SKM-1 (cell line): ENCODE data around the gene CAGE1.

Experiments used
- DNase-seq: peaks from one replicate; lab custom pipeline; 2025; ENCODE audit not compliant: unreplicated experiment; lab: John Stamatoyannopoulos, UW

The CAGE1 gene

DNA sequence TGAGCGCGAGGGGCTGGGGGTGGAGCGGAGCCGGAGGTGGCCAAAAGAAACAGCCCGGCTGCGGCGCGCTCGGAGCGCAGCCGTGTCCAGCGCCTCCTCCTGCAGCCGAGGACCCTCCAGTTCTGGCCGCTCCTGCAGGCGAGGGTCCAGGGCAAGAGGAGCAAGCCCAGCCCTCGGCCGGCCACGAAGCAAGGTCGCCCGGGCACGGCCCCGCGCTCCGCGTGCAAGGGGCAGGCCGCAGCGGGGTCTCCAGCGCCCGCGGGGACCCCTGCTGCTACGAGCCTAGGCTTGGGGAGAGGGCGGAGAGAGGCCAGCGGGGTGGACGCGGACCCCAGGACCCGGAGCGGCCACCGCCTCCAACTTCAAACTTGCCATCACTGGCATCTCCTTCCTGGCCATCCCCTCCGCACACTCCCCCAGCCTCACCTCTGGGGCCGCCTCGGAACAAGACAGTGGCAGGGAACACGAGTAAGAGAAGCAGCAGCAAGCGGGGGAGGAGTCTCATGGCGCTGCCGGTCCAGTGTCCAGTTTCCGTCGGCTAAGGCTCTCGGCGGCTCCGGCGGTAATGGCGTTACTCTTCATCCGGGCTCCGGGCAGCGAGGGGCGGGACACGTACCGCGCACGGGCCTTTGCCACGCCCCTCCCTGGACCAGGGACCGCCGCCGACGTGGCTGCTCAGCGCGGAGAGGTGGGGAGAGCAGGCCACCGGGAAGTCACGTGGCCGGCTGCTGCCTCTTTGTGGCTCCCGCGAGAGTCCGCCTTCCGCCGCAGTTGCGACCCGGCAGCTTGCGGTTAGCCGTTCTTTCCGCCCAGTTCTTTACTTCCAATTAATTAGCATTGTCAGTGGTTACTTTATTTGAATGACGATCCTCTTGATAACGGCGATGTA, 76.7 kb downstream of the CAGE1 start, which contains the start of gene SSR1:
Gene SSR1 (minus strand): TSS at position 584 of the 889 bp plus-strand sequence. CDS start 79 bp downstream, at position 505.
- peak; percentile 93 for DNase-seq

DNA sequence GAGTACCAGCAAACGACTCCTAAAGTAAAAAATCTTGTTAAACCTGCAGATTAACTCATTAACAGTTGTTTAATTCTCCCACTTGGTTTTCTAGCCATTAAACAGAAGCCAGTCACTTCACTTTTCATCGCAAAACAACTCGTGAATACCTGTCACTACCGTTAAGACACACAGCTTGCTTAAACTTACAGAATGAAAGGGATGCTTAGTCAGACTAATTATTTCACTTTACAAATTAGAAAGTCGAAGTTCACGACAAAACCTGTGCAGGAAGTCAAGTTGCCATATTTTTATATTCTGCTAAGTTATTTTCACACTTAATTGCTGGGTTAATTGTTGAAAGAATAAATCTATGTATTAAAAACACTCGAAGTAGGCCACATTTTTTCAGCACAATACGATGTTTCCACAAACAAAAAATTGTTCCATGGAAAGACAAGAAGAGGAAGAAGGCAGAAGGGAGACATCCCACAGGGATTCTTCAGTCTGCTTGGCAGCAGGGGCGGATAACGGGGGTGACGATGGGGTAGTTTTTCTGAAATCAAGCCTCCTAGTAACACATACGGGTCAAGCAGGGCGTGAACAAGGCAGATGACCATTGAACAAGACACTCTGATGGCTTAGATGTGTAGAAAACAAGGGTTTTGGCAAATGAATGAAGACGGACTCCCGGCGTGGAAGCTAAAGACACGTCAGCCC, 77.5 kb downstream of the CAGE1 start:
- no peak for DNase-seq

DNA sequence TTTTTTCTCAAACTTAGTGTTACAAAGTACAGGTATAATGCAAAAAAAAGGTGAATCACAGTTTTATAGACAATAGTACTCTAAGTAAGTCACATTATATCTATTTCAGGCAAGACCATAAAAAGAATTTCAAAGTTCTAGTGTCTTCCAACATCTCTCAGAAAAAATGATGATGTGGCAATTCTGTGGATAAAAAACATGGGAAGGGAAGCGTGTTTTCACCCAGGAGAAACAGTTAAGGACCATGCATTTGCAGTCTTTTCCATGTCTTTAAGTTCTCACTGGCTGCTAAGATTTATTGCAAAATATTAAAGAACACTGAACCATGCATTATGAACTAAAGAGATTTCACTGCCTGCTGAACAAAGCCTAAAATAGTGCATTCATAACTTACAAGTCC, 78.4 kb downstream of the CAGE1 start:
- no peak for DNase-seq

DNA sequence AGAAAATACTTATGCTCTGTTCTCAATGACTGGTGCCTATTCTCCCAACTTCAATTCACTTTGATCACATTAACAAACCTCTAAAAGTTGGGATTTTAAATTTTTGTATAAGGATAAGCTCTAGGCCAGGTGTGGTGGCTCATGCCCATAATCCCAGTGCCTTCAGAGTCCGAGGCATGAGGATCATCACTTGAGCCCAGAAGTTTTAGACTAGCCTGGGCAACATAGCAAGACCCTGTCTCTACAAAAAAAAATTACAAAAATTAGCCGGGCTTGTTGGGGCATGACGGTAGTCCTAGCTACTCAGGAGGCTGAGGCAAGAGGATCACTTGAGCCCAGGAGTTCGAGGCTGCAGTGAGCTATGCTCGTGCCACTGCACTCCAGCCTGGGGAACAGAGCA, 80.5 kb downstream of the CAGE1 start:
- DNase-seq: no peak

DNA sequence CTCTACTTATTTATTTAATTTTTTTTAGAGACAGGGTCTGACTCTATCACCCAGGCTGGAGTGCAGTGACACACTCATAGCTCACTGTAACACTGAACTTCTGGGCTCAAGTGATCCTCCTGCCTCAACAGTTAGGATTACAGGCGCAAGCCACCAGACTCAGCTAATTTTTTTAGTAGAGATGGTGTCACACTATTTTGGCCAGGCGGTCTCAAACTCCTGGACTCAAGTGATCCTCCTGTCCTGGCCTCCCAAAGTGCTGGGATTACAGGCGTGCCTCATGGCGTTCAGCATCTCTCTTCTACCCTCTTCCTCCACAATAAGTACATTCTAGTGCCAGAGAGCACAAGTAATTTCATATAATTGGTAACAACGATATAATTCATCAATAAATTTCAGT, 82.0 kb downstream of the CAGE1 start:
- DNase-seq: no peak

DNA sequence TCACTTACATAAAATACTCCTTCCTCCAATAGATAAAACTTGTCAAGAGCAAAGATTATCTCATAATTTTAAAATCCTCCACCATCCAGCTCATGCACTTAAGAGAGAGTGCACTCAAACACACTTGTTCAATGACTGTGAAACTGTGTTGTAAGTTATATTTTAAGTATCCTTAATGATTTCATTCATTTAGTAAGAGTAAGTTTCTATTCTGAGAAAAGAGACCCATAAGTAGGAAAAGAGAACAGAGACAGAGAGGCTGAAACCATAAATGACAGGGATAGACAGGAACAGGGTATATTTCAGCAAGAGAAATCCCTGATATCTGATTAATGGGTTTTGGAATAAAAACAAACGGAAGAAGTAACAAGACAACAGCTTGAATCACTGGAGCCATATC, 84.7 kb downstream of the CAGE1 start:
- DNase-seq: no peak

DNA sequence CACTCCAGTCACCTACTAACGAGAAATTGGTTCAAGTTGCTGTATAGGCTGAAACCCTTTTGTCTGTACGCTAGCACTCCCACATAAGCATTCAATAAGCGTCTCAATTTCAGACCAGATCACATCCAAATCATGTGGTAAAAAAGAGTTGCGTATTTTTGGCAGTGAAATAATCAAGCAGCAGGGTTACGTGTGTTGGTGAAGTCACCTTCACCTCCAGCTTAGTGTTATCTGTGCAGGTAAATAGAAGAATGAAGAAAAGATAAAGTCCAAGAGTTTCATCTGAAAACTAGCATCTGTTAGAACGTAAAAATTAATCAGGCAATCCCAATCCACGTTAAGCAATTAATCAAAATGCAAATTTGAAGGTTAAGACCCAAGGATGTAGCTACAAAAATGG, 87.8 kb downstream of the CAGE1 start:
- no peak for DNase-seq

DNA sequence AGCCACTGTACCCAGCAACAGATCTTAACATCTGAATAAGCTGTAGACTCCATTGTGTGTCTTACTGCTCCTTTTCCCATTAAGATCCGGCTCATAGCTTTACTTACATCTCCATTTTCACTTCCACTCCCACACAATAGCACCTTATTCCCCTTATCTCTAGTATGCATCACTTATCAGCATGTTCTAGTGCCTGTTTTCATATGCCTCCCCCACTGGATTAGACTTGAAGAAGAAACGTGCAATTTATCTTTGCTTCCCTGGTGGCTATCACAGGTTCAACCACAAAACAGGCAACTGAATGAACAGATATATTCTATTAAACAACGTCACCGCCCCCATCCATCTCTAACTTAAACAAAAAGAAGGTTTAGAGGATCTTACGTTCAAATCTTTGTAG, 88.6 kb downstream of the CAGE1 start:
- no peak for DNase-seq

DNA sequence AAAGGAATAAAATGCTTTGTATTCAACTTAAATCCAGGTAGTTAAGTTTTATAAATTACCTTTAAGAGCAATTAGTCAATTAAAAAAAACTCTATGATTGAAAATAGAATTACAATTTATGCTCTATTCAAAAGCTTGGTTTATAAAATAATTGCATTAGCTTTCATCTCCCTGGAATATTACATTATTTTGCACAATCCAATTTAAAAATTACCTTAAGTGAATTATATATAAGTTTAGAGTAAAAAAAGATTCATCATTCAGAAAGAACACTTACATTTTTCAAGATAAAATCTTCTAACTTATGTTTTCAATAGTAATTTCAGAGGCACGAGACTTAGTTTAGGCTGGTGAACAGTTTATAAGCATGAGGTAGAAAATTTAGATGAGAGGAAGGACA, 91.4 kb downstream of the CAGE1 start:
- DNase-seq: no peak

DNA sequence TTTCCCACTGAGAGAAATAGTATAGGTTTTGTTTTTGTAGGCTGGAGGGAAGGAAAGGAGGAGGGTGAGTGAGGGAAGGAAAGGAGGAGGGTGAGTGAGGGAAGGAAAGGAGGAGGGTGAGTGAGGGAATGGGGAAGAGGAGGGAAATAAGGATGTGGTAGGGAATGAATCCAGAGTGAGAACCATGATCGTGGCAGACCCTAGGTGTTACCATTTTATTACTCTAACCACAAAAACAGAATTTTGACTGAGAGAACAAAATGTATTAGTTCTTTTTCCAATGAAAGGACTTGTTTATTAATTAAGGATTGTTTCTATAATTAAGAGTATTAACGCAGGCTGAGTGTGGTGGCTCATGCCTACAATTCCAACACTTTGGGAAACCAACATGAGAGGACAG, 92.9 kb downstream of the CAGE1 start:
- no peak for DNase-seq

DNA sequence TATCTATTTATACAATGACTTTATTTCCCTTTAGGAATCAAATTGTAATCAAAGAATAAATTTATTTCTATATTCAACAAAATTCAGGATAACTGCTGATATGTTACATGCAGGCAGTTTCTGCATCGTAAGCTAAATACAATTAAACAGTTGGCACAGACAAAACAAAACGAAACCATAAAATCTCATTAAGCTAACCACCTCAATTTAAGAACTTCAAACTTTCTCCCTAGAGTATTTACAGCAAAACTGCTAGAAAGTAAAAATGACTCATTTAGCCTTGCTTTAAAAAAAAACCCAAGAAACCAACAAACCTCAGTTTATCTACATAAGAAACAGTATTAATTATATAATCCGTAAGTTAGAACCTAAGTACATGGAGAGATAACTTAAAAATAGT, 93.6 kb downstream of the CAGE1 start:
- DNase-seq: no peak

DNA sequence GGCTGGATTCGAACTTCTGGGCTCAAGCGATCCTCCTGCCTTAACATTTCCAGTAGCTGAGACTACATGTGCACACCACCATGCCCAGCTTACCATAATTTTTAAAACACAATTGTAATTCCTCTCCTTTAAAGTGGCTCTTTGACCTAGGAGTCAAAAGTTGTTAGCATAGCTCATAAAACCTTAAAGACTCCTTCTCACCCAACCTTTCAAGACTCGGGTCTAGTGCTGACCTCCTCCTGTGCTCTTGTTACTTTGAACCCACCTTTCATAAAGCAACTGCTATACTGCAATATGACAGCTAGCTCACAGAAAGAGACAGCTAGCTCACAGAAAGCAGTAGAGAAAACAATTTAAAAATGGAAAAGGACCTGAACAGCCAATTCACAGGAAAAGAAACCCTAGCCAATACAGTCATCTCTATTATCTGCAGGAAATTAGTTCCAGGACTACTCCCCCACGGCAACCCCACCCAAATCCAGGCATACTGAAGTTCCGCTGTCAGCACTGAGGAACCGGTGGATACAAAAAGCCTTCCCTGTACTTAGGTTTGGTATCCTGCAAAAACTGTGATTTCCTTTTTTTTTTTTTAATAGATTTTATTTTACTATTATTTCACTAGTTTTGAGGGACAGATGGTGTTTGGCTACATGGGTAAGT, 96.8 kb downstream of the CAGE1 start:
- DNase-seq: no peak

DNA sequence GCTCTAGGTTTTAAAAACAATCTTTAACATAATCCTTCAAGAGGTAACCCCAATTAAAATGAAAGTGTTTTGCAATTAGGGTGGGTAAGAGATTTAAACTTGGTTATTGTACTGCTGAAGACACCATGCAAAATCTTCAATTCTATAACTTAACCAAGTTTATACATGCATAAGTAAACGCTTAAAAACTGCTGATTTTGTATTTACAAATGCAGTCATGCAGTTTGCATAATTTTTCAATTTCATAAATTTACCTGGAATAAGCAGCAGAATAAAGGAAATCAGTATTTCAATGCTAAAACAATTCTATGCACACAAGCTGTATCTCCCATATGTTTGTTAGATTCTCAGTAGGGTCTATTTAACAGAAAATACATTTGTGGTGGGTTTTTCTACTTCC, 99.5 kb downstream of the CAGE1 start:
- no peak for DNase-seq

DNA sequence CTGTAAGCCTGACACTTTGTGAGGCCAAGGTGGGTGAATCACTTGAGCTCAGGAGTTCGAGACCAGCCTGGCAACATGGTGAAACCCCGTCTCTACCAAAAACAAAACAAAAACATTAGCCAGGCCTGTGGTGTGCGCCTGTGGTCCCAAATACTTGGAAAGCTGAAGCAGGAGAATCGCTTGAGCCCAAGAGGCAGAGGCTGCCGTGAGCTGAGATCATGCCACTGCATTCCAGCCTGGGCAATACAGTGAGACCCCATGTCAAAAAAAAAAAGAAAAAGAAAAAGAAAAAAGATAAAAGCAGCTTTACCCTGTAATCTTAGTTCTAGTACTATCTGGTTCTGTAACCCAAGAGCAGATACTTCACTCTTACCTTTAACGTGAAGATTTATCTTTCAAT, 104.1 kb downstream of the CAGE1 start:
- DNase-seq: no peak

DNA sequence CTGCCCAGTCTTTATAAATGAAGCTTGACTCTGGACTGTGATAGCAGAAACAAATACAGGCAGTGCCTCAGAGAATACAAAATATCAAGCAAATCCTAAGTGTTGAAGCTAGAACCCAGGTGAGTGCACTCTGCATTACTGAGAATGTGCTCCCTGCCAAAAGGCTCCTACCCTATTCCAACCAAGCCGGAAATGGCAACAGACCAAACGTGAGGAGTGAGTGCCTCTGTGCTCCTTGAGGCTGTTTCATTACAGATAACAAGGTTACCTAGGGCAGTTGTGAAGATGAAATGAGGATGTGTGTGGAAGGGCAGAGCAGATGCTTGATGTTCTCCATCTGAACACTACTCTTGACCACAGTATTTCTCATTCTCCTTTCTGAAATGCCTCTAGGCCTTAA, 105.9 kb downstream of the CAGE1 start:
- no peak for DNase-seq

DNA sequence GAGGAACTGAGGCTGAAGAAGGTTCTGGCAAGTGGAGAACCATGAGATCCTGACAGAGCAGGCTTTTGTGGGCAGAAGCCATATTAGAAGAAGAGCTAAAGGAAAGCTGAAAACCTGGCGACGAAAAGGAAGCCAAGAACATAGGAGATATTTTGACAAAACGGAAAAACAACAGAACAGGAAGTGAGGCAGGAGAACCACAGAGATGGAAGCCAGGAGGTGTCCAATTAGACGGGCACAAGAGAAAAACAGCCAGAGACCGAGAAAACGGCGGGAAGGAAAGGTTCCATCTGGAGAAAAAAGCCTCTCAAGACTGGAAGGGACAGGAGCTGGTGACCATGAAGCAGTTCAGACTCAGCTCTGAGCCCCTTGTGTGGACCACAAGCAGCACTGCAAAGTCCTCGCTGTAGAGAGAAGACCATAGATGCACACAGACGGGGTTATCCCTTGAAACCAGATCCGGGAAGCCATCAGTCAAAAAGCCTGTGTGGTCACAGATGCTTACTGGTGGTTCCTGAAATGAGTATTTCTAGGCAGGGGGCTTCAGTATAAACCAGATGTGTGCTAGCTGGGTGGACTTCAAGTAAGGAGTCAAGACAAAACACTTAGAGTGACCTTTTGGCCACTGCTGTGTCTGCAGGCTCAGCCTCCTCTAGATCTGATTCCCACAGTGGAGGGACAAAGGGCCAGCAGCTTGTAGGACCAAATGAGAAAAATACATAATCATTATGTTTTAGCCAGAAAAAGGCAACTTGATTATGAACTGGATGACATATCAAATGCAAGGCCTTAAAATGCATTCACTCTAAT, 107.2 kb downstream of the CAGE1 start:
- DNase-seq: no peak
